MM.1S (cell line): ENCODE measurements around the gene IGF2.

Experiments used
- EZH2 ChIP-seq: fragments of 300-600 bp; sonication (generic); optimal IDR thresholded peaks from 2 replicates; pipeline ENCODE3; 2017; ENCODE audit warnings: low read depth, mild to moderate bottlenecking, antibody characterized with exemption, low read length, mixed read lengths
- EZH2phosphoT487 ChIP-seq: fragments of 300-600 bp; sonication (generic); IDR thresholded peaks from 2 replicates; pipeline ENCODE4 v1.6.1; 2018; ENCODE audit warnings: antibody characterized with exemption, low read length
- TF ChIP-seq, protein P1 (sequence below): fragments of 300-600 bp; sonication (generic); IDR thresholded peaks from 2 replicates; pipeline ENCODE4 v1.5.1; 2016; ENCODE audit warnings: antibody characterized with exemption, low read length, mixed read lengths

GRCh38 chr11:2175659-2176058 is 36.5 kb upstream of the IGF2 start:
- TF ChIP-seq, protein P1, sequence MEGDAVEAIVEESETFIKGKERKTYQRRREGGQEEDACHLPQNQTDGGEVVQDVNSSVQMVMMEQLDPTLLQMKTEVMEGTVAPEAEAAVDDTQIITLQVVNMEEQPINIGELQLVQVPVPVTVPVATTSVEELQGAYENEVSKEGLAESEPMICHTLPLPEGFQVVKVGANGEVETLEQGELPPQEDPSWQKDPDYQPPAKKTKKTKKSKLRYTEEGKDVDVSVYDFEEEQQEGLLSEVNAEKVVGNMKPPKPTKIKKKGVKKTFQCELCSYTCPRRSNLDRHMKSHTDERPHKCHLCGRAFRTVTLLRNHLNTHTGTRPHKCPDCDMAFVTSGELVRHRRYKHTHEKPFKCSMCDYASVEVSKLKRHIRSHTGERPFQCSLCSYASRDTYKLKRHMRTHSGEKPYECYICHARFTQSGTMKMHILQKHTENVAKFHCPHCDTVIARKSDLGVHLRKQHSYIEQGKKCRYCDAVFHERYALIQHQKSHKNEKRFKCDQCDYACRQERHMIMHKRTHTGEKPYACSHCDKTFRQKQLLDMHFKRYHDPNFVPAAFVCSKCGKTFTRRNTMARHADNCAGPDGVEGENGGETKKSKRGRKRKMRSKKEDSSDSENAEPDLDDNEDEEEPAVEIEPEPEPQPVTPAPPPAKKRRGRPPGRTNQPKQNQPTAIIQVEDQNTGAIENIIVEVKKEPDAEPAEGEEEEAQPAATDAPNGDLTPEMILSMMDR = no peak
- TF ChIP-seq EZH2phosphoT487 = no peak
- TF ChIP-seq EZH2 = no peak
